T1000 (cell line): ENCODE data around the gene TRPM3.

ENCODE experiments used
- DNase-seq: peaks from one replicate; lab custom pipeline; 2025; ENCODE audit warnings: mixed read lengths; lab: John Stamatoyannopoulos, UW

Gene TRPM3

GRCh38 chr9:70554881-70555280 is 566.5 kb downstream of the TRPM3 start:
- no peak for DNase-seq

- DNase-seq, result no peak
Measured at GRCh38 chr9:70553707-70554673, 567.4 kb downstream of the TRPM3 start.

GRCh38 chr9:70552561-70552960 is 568.9 kb downstream of the TRPM3 start:
- no peak for DNase-seq

GRCh38 chr9:70551801-70552200 is 569.6 kb downstream of the TRPM3 start:
- no peak for DNase-seq

- DNase-seq, result no peak
Measured at GRCh38 chr9:70551396-70551795, 570.0 kb downstream of the TRPM3 start.

GRCh38 chr9:70549926-70550325 is 571.5 kb downstream of the TRPM3 start:
- DNase-seq, result no peak

- DNase-seq, result no peak
Measured at GRCh38 chr9:70542311-70542931, 579.0 kb downstream of the TRPM3 start.

GRCh38 chr9:70540016-70540415 is 581.4 kb downstream of the TRPM3 start:
- DNase-seq, result no peak

- DNase-seq, result no peak
Measured at GRCh38 chr9:70539526-70539925, 581.9 kb downstream of the TRPM3 start.

- no peak for DNase-seq
Measured at GRCh38 chr9:70539001-70539400, 582.4 kb downstream of the TRPM3 start.

- no peak for DNase-seq
Measured at GRCh38 chr9:70537084-70537483, 584.3 kb downstream of the TRPM3 start.

GRCh38 chr9:70535546-70536323 is 585.7 kb downstream of the TRPM3 start:
- DNase-seq, result no peak

- DNase-seq, result no peak
Measured at GRCh38 chr9:70534471-70534870, 587.0 kb downstream of the TRPM3 start.

- DNase-seq, result no peak
Measured at GRCh38 chr9:70534061-70534460, 587.4 kb downstream of the TRPM3 start.

- DNase-seq, result no peak
Measured at GRCh38 chr9:70533492-70533891, 587.9 kb downstream of the TRPM3 start.

- DNase-seq, result no peak
Measured at GRCh38 chr9:70532716-70533115, 588.7 kb downstream of the TRPM3 start.

GRCh38 chr9:70531311-70531710 is 590.1 kb downstream of the TRPM3 start:
- no peak for DNase-seq

GRCh38 chr9:70530716-70531115 is 590.7 kb downstream of the TRPM3 start:
- DNase-seq, result no peak

- DNase-seq, result no peak
Measured at GRCh38 chr9:70529833-70530232, 591.6 kb downstream of the TRPM3 start.

- DNase-seq, result no peak
Measured at GRCh38 chr9:70529377-70529776, 592.0 kb downstream of the TRPM3 start.

- DNase-seq, result no peak
Measured at GRCh38 chr9:70526902-70527301, 594.5 kb downstream of the TRPM3 start.

GRCh38 chr9:70525519-70525918 is 595.9 kb downstream of the TRPM3 start:
- DNase-seq, result no peak
